Activated CD8-positive, alpha-beta memory T cell treated with anti-CD3 and anti-CD28 coated beads for 36 hours (primary cell): ENCODE results near the gene STXBP2. TPM values are rescaled to one million over a fixed set of nuclear protein-coding genes. Genes with fewer than 3 reads are reported as not detected.

Experiments used
- CTCF ChIA-PET: fragments of 350-600 bp; sonication (Branson Sonifier 250); formaldehyde crosslinking; loops from one replicate; lab custom pipeline; 2021; ENCODE audit warnings: antibody characterized with exemption; lab: Charles Lee
- POLR2A ChIA-PET: fragments of 350-600 bp; sonication (Branson Sonifier 250); formaldehyde crosslinking; loops from one replicate; lab custom pipeline; 2021; ENCODE audit warnings: antibody characterized with exemption; lab: Charles Lee
- total RNA-seq, 2 experiments: library from RNA; stranded (reverse); gene quantifications; one replicate each; pipeline ENCODE4 v1.2.3, GENCODE V29; 2021

STXBP2 gene
- total RNA-seq, 2 experiments from 2014 or later = 69.2 to 73.5 TPM

GRCh38 chr19:7611541-7612279 is 25.2 kb upstream of the STXBP2 start:
- ChIA-PET POLR2A (no interaction called here), CTCF (no interaction called here)

DNA sequence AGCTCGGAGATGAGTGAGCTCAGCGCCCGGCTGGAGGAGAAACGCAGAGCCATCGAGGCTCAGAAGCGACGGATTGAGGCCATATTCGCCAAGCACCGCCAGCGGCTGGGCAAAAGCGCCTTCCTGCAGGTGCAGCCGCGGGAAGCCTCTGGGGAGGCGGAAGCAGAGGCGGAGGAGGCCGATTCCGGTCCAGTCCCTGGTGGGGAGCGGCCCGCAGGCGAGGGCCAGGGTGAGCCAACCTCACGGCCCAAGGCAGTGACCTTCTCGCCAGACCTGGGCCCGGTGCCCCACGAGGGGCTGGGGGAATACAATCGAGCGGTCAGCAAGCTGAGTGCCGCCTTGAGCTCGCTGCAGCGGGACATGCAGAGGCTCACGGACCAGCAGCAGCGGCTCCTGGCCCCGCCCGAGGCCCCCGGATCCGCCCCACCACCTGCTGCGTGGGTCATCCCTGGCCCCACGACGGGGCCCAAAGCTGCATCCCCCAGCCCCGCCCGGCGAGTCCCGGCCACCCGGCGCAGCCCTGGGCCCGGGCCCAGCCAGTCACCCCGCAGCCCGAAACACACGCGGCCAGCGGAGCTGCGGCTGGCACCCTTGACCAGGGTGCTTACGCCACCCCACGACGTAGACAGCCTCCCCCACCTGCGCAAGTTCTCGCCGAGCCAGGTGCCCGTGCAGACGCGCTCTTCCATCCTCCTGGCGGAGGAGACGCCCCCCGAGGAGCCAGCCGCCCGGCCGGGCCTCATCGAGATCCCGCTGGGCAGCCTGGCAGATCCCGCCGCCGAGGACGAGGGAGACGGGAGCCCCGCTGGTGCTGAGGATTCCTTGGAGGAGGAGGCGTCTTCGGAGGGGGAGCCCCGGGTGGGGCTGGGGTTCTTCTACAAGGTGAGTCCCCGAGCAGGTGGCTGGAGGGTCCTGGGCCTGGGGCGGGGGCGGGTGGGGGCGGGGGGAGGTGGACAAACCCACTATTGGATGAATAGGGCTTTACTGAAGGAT is 24.3 kb upstream of the STXBP2 start:
- POLR2A ChIA-PET = no interaction called here
- CTCF ChIA-PET = no interaction called here

DNA sequence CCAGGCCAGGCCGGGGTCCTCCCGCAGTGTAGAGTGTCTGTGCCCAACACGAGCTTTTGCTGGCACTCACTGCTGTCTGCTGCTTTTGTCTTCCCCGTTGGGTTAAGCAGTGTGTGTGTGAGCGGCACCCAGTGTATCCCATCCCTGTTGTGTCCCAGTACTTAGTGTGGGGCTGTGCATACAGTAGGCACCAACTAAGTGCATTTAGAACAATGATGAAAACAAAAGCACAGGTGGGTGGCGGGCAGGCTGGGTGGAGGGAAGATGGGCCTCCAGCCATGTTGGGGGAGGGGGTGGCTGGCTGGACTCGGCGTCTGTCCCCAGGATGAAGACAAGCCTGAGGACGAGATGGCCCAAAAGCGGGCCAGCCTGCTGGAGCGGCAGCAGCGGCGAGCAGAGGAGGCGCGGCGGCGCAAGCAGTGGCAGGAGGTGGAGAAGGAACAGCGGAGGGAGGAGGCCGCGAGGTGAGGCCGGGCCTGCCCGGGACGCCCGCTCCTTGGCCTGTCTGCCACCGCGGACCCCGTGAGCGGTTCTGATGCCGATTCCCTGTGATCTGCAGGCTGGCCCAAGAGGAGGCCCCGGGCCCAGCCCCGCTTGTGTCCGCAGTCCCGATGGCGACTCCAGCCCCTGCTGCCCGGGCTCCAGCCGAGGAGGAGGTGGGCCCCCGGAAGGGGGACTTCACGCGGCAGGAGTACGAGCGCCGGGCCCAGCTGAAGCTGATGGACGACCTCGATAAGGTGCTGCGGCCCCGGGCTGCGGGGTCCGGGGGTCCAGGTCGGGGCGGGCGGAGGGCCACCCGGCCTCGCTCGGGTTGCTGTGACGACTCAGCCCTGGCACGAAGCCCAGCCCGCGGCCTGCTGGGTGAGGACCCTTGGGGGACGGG is 21.8 kb upstream of the STXBP2 start:
- POLR2A ChIA-PET = no interaction called here
- CTCF ChIA-PET = no interaction called here

DNA sequence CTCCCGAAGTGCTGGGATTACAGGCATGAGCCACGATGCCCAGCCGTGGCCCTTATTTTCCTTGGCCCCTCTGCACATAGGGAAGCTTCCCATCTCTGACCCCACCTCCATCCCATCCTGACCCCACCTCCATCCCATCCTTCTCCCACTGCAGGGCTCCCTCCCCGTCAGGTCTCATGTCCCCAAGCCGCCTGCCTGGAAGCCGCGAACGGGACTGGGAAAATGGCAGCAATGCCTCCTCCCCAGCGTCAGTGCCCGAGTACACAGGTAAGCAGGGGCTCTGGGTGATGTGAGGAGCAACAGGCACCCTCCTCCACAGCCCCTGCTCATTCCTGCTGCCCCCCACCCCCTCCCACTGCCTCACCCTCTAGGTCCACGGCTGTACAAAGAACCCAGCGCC is 19.7 kb upstream of the STXBP2 start:
- ChIA-PET CTCF (no interaction called here), POLR2A (no interaction called here)

GRCh38 chr19:7617735-7618134 is 19.2 kb upstream of the STXBP2 start:
- POLR2A ChIA-PET = no interaction called here
- CTCF ChIA-PET = interaction anchor here (0.5 kb wide), 1 partner anchor 225 kb away, joined by 3 read pairs; no protein-coding TSS in a partner anchor

GRCh38 chr19:7618348-7618747 is 18.6 kb upstream of the STXBP2 start:
- CTCF ChIA-PET = no interaction called here
- POLR2A ChIA-PET = no interaction called here

DNA sequence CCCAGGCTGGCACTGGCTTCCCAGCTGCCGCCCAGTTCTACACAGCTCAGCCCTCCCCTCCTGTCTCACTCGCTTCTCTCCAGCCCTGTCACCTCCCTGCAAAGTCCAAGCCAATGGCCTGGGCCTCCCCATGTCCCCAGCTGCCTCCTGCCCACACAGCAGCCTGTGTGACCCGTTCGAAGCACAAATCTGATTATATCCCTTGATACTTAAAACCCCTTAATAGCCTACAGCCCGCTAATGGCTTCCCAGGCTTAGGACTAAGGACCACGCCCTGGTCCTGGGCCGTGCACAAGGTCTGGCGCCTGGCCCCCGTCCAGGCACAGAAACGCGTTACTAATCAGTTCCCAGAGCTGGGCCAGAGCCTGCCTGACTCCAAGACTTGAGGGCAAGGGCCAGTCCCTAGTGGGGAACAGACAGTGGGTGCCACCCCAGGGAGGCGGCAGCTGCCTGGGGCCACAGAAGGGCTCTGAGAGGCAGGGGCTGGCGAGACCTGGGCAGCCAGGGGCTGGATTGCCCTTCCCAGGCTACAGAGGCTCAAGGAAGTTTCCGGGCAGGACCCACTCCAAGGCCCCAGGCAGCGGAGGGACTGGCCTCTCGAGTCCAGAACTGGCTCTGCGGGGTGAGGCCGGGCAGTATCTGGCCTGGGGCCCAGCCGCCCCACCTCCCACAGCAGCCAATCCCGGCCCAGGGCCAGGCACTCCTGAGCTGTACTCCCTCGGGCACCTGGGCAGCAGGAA is 18.0 kb upstream of the STXBP2 start:
- ChIA-PET CTCF (no interaction called here), POLR2A (no interaction called here)

- ChIA-PET CTCF (interaction anchor here (1.4 kb wide), 1 partner anchor 10 kb away, joined by 3 read pairs; the partner anchor contains the start of genes PET100 and XAB2), POLR2A (no interaction called here)
Observed at GRCh38 chr19:7619671-7620441, 17.1 kb upstream of the STXBP2 start.

GRCh38 chr19:7620442-7621412 is 16.2 kb upstream of the STXBP2 start:
- ChIA-PET POLR2A (no interaction called here), CTCF (interaction anchor here (1.4 kb wide), 1 partner anchor 9 kb away, joined by 3 read pairs; the partner anchor contains the start of genes PET100 and XAB2)

GRCh38 chr19:7622933-7623685 is 13.8 kb upstream of the STXBP2 start:
- CTCF ChIA-PET = no interaction called here
- POLR2A ChIA-PET = no interaction called here

DNA sequence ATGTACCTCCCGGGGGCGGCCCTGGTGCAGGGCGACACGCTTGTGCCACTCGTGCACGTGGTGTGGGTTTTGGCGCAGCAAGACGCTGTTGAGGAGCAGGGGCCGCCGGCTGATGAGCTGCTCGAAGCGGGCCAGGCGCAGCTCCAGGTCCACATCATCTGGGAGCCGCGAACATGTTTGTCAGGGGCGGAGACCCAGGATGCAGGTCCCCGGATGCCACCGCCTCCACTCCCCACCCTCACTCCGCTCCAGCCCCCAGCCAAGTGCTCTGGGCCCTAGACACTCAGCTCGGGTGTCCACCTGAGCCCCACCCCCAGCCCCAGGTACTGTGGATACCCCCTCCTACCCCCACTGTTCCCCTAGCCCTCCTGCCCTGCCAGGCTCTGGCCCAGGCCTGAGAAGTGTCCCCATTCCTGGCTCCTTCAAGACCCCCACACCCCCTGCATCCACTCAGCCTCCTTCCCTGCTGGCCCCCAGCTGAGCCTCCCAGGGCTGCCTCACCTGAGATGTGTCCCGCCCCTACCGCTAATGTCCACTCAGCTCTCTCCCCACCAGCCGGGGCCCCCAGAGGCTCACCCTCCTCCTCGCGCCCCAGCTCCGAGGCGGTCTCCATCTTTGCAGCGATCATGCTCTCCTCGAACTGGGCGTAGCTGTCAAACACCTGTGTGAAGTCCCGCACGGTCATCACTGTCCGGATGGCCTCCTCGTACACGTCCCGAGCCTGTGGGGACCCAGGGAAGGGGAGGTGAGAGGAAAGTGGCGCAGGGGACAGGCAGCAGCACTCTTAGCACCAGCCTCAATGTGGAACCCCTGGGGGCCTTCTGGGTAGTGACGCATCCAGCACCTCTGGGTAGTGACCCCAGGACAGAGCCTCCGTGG is 12.9 kb upstream of the STXBP2 start:
- POLR2A ChIA-PET = no interaction called here
- CTCF ChIA-PET = interaction anchor here (1.1 kb wide), 1 partner anchor 176 kb away, joined by 3 read pairs; no protein-coding TSS in a partner anchor

DNA sequence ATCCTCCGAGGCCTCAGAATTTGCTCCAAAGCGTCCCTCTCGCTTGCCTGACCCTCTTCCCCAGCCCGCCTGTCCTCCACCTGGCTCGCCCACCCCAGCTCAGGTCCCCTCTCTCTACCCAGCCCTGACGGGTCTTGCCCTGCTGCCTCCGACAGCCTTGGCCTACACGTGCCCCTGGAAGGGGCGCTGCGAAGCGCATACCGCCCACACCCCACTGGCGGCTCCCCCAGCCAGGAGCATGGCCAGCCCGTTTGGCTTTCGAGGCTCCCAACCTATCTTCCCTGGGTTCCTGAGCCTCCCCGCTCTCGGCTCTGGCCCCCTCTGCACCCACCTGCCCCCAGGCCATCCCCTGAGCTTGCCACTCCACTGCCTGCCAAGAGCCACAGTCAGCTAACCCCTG is 12.1 kb upstream of the STXBP2 start:
- ChIA-PET CTCF (interaction anchor here (1.1 kb wide), 1 partner anchor 175 kb away, joined by 3 read pairs; no protein-coding TSS in a partner anchor), POLR2A (interaction anchor here (0.6 kb wide), 1 partner anchor 310 kb away, joined by 10 read pairs; no protein-coding TSS in a partner anchor)

DNA sequence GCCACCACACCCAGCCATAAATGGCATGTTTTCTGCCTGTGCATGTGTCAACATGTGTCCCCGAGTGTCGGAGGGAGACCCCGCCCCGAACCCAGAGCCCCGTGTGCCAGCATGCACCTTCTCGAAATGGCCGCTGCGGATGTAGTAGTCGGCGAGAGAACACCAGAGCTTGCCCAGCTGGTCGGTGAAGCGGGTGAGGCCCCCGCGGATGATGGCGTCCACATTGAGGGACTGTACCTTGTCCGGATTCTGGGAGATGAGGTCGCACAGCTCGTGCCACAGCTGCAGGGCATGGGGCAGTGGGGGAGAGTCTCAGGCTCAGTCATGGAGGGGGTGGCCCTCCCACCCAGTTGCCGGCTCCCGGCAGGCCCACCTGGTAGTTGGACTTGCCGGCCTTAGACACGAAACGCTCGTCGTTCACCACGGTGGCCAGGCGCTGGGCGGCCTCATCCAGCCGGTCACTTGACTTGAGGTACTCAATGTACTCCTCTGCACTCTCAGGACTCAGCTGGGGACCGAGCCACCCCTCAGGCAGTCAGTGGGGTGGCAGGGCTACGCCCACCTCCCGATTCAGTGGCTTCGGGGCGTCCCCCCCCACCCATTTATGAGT is 11.0 kb upstream of the STXBP2 start:
- CTCF ChIA-PET = interaction anchor here (1.2 kb wide), 1 partner anchor 232 kb away, joined by 3 read pairs; no protein-coding TSS in a partner anchor
- POLR2A ChIA-PET = no interaction called here

GRCh38 chr19:7627166-7627565 is 9.7 kb upstream of the STXBP2 start:
- ChIA-PET CTCF (interaction anchor here (0.6 kb wide), 2 partner anchors 255 to 633 kb away, joined by 3 read pairs; no protein-coding TSS in a partner anchor), POLR2A (no interaction called here)
